ENCODE data around the gene PSTPIP1. TPM values are rescaled to one million over a fixed set of nuclear protein-coding genes. Genes with fewer than 3 reads are reported as not detected.

Gene PSTPIP1
- total and polyA plus RNA-seq, 2 of the 4 experiments (the other 2 are of a cell fraction) = 0.36 to 1.1 TPM

DNA sequence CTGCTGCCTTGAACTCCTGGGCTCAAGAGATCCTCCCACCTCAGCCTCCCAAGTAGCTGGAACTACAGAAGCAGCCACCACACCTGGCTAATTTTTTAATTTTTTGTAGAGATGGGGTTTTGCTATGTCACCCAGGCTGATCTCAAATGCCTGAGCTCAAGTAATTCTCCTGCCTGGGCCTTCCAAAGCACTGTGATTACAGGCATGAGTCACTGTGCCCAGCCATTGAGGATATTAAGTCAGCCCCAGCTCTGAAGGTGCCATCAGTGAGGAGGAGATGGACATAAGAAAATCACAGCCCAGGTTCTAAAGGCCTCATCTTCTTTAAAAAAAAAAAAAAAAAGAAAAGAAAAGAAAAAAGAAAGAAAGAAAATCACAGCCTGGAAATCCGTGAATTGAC, 26.6 kb upstream of the PSTPIP1 start:
- Histone ChIP-seq H3K36me3 (ENCODE audit: control insufficient read depth, insufficient read depth, low read length) (no peaks in the 10 kb centered on the region), H2AK9ac (replicated peaks; ENCODE audit: low read depth, low read length, poor library complexity) (no peak overlapping the region), H2BK120ac (ENCODE audit: low read depth, low read length) (no peak overlapping the region), H2BK15ac (ENCODE audit: low read depth, low read length) (no peak overlapping the region), H3K14ac (replicated peaks; ENCODE audit: low read depth, low read length) (no peak overlapping the region), H4K5ac (ENCODE audit: low read depth, low read length) (no peak overlapping the region), H2BK5ac (ENCODE audit: low read depth, low read length, poor library complexity, severe bottlenecking) (no peak overlapping the region), H3K79me1 (ENCODE audit: low read depth in 1 of 2, low read length in 2 of 2) (no peaks in the 10 kb centered on the region), H2BK20ac (ENCODE audit: low read depth, low read length) (no peak overlapping the region), H3K4me1 (ENCODE audit: control insufficient read depth, insufficient read depth, low read length) (no peaks in the 10 kb centered on the region), H3K18ac (ENCODE audit: low read depth, low read length) (no peak overlapping the region), H3K4me2 (ENCODE audit: low read depth, low read length) (no peak overlapping the region), H3K4ac (ENCODE audit: low read depth, low read length) (no peak overlapping the region), H3K27me3 (ENCODE audit: control insufficient read depth, insufficient read depth, low read length) (peaks cover 37% of the 10 kb centered on the region), H3K27ac (ENCODE audit: insufficient read depth, low read length) (no peak overlapping the region), H3K23ac (ENCODE audit: low read depth, low read length) (no peak overlapping the region), H3K9me3 (ENCODE audit: control insufficient read depth, insufficient read depth, low read length) (no peaks in the 10 kb centered on the region), H4K20me1 (ENCODE audit: insufficient read depth, low read length) (no peaks in the 10 kb centered on the region), H3K56ac (ENCODE audit: extremely low read depth, insufficient read depth, low read length) (no peak overlapping the region), H2AFZ (replicated peaks; ENCODE audit: low read length, poor library complexity) (no peak overlapping the region), H3K9ac (ENCODE audit: low read depth, low read length) (no peak overlapping the region), H3K4me3 (ENCODE audit: insufficient read depth, low read depth, low read length) (no peak overlapping the region), H2AK5ac (ENCODE audit: low read depth, low read length) (no peak overlapping the region), H4K8ac (ENCODE audit: low read depth in 2 of 2, low read length in 2 of 2) (no peak overlapping the region), H3K9me1 (ENCODE audit: insufficient read depth, low read length) (no peaks in the 10 kb centered on the region), H4K91ac (ENCODE audit: insufficient read depth, low read depth, low read length) (no peak overlapping the region)
- intact Hi-C loops (cut with micrococcal nuclease) = no loop called here
- no TSS peak for BruUV-seq (replicated peaks)
- peak; percentile 68 for ATAC-seq (ENCODE audit: low read depth)
- CTCF ChIA-PET = interaction anchor here (0.8 kb wide), 1 partner anchor 17 kb away, joined by 3 read pairs; no protein-coding TSS in a partner anchor
- TF ChIP-seq, protein P1, sequence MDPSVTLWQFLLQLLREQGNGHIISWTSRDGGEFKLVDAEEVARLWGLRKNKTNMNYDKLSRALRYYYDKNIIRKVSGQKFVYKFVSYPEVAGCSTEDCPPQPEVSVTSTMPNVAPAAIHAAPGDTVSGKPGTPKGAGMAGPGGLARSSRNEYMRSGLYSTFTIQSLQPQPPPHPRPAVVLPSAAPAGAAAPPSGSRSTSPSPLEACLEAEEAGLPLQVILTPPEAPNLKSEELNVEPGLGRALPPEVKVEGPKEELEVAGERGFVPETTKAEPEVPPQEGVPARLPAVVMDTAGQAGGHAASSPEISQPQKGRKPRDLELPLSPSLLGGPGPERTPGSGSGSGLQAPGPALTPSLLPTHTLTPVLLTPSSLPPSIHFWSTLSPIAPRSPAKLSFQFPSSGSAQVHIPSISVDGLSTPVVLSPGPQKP (IDR thresholded peaks at IDR 0.05; ENCODE audit: borderline replicate concordance, low read depth, low read length) = no peak
- 0 out of 2 replicates have a peak, but pooled peaks have one; percentile 4 for TF ChIP-seq FOS (IDR thresholded peaks at IDR 0.05; ENCODE audit: low read depth, low read length)
- TF ChIP-seq BHLHE40 (IDR thresholded peaks at IDR 0.05; ENCODE audit: low read depth, low read length) = no peak
- no peak for TF ChIP-seq RFX5 (IDR thresholded peaks at IDR 0.05; ENCODE audit: low read depth, low read length)
- TF ChIP-seq NFE2L2 (IDR thresholded peaks at IDR 0.05; ENCODE audit: low read depth, low read length) = no peak
- peak; percentile 34 for DNase-seq
- dilution Hi-C loops (cut with HindIII; ENCODE audit: low sequenced_read_pairs, unreplicated experiment) = no loop called here
- in situ Hi-C loops (cut with MboI; ENCODE audit: low sequenced_read_pairs) = no loop called here
- WGBS, 2 experiments (ENCODE audit: extremely low coverage in 2 of 2, insufficient read length in 1 of 2) = 100% methylated on average over 1 of the region's 1 CpG; no CpG with 5 or more reads in 1 of the 2 experiments
- POLR2A ChIA-PET (ENCODE audit: unreplicated experiment) = no interaction called here
